GM21367 (cell line): ENCODE measurements around the gene CCDC24.

Experiments
- ATAC-seq: cut with Tn5 transposase; IDR thresholded peaks from one replicate; pipeline ENCODE4 v1.9.1; 2021; ENCODE audit not compliant: unreplicated experiment

Gene CCDC24

GRCh38 chr1:43995984-43996732 lies 4.8 kb downstream of the CCDC24 start:
- ATAC-seq = no peak

GRCh38 chr1:43996733-43997115 lies 5.3 kb downstream of the CCDC24 start:
- no peak for ATAC-seq

GRCh38 chr1:43997295-43997999 lies 6.0 kb downstream of the CCDC24 start:
- no peak for ATAC-seq

GRCh38 chr1:43998000-43998378 lies 6.6 kb downstream of the CCDC24 start:
- no peak for ATAC-seq

GRCh38 chr1:43999455-43999854 lies 8.1 kb downstream of the CCDC24 start:
- no peak for ATAC-seq

GRCh38 chr1:44000122-44000665 lies 8.8 kb downstream of the CCDC24 start:
- no peak for ATAC-seq

GRCh38 chr1:44002165-44002564 lies 10.8 kb downstream of the CCDC24 start:
- ATAC-seq = no peak

- no peak for ATAC-seq
These were observed 11.3 kb downstream of the CCDC24 start for GRCh38 chr1:44002606-44003157.

GRCh38 chr1:44008259-44008658 lies 16.9 kb downstream of the CCDC24 start:
- no peak for ATAC-seq

GRCh38 chr1:44010935-44011471 lies 19.6 kb downstream of the CCDC24 start:
- no peak for ATAC-seq

- ATAC-seq = no peak
These were observed 21.0 kb downstream of the CCDC24 start for GRCh38 chr1:44012404-44012803.

GRCh38 chr1:44012941-44013609 lies 21.7 kb downstream of the CCDC24 start:
- ATAC-seq = no peak

GRCh38 chr1:44013949-44014348 lies 22.6 kb downstream of the CCDC24 start:
- ATAC-seq = no peak

- ATAC-seq = no peak
These were observed 23.1 kb downstream of the CCDC24 start for GRCh38 chr1:44014365-44015104.

GRCh38 chr1:44015206-44015605 lies 23.8 kb downstream of the CCDC24 start:
- no peak for ATAC-seq

GRCh38 chr1:44016041-44016889 lies 24.9 kb downstream of the CCDC24 start:
- no peak for ATAC-seq

- no peak for ATAC-seq
These were observed 25.5 kb downstream of the CCDC24 start for GRCh38 chr1:44016890-44017400.

- ATAC-seq = no peak
These were observed 28.1 kb downstream of the CCDC24 start for GRCh38 chr1:44019466-44019948.

GRCh38 chr1:44020464-44020863 lies 29.1 kb downstream of the CCDC24 start:
- ATAC-seq = no peak
